Lower leg skin (tissue), 3 donors: ENCODE results near the gene PAX7.

Source experiments
- POLR2A ChIP-seq, 2 donors: fragments of 450-650 bp; IDR thresholded peaks; one replicate each; pipeline ENCODE4 v1.6.1; 2016 to 2017; ENCODE audit warnings: antibody characterized with exemption in 2 of 2, mild to moderate bottlenecking in 1 of 2, moderate library complexity in 1 of 2
- TF ChIP-seq, protein P1 (sequence below), 3 donors: fragments of 450-650 bp; IDR thresholded peaks; one replicate each; pipeline ENCODE4 v1.5.1; 2016; ENCODE audit warnings: antibody characterized with exemption in 3 of 3, mild to moderate bottlenecking in 3 of 3, moderate library complexity in 2 of 3

- TF ChIP-seq, protein P1, sequence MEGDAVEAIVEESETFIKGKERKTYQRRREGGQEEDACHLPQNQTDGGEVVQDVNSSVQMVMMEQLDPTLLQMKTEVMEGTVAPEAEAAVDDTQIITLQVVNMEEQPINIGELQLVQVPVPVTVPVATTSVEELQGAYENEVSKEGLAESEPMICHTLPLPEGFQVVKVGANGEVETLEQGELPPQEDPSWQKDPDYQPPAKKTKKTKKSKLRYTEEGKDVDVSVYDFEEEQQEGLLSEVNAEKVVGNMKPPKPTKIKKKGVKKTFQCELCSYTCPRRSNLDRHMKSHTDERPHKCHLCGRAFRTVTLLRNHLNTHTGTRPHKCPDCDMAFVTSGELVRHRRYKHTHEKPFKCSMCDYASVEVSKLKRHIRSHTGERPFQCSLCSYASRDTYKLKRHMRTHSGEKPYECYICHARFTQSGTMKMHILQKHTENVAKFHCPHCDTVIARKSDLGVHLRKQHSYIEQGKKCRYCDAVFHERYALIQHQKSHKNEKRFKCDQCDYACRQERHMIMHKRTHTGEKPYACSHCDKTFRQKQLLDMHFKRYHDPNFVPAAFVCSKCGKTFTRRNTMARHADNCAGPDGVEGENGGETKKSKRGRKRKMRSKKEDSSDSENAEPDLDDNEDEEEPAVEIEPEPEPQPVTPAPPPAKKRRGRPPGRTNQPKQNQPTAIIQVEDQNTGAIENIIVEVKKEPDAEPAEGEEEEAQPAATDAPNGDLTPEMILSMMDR (IDR thresholded peaks at IDR 0.05), result no peak
- no peak for TF ChIP-seq POLR2A (IDR thresholded peaks at IDR 0.05)
Observed at GRCh38 chr1:18752409-18752808, 121.8 kb downstream of the PAX7 start.
